MV-4-11 (cell line): Measurements from ENCODE around the gene BGN.
A peak's percentile ranks its signal among the peaks of the same experiment; 100 is the strongest.

Source experiments
- DNase-seq: peaks from one replicate; lab custom pipeline; 2025; lab: John Stamatoyannopoulos, UW

Gene BGN

DNA sequence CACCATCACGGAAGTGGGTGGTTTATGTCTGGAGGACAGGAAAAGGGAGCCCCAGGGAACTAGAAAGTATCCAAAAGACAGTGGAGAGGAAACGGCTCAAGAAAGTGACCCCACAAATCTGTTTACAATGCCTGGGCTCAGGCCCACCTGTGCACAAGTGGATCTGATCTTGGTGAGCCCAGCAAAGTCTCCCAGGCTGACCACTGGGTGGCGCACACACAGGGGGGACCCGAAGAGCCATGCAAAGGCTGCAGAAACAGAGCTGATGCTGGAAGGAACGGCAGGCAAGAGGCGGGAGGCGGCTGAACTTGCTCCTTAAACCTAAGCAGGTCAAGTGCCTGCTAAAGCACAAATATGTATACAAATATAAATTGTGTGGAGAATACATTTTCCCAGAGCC is 34.0 kb upstream of the BGN start:
- DNase-seq, result peak; percentile 25

DNA sequence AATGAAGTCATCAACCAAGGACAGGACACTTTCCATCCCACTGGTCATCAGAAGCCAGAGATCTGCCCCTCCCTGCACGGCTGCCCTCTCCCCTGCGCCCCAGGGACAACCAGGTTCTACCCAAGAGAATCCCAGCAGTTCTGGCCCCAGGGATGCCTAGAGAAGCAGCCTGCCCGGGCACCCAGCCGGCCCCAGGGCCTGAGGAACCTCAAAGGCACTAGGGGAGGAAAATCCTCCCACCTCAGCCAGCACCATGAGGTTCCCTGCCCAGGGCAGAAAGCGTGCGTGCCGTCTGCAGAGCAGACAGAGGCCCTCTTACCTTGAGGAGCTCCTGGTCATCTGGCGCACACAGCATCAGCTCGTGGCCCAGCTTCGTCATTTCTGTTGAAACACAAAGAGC is 32.5 kb upstream of the BGN start:
- no peak for DNase-seq

DNA sequence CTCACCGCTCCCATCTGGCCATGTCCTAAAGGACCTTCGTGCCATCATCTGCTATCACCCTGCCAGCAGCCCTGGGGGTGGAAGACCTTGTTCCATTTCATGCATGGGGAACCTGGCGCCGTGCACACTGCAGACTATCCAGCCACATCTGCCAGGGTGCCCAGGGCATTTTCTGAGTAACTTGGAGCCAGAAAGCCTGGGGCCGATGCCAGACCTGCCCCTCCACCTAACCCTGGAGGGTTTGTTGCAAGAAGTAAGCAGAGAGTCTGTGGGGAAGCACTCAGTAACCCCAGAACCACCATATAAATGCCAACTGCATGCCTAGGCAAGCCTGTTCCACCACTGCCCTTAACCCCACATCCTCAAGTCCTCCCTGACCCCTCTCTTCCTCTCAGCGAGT is 31.7 kb upstream of the BGN start:
- DNase-seq, result no peak

DNA sequence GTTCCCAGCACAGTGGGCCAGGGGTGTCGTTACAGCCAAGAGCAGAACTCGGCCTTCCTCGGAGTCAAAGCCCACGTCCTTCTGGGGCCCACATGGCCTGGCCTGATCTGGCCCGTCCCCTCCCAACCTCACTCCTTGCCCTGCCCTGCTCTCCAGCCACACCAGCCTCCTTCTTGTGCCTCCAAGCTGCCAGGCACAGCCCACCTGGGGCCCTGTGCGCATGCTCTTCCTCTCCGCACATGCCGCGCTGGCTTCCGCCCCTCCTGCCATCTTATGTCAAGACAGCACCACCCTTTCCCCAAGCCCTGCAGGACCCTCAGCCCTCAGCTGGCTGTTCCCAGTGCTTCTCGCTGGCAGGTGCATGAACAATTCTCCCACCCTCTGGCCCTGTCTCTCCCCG is 31.2 kb upstream of the BGN start:
- no peak for DNase-seq

DNA sequence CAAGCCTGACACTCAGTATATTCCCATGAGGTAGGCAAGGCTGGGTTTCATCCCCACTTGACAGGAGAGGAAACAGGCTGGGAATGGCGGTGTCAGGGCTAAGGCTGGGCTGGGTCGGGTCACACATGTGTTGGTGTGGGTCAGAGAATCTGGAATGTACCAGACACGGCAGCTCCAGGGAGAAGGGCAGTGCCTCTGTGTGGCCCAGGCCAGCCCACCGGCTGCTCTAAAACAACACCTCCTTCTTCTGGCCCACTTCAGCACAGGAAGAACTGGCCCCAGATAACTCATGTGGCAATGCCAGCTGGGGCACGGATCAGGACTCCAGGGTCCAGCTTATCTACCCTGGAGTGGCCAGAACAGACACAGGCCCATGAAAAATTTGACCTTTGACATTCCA is 30.7 kb upstream of the BGN start:
- no peak for DNase-seq

DNA sequence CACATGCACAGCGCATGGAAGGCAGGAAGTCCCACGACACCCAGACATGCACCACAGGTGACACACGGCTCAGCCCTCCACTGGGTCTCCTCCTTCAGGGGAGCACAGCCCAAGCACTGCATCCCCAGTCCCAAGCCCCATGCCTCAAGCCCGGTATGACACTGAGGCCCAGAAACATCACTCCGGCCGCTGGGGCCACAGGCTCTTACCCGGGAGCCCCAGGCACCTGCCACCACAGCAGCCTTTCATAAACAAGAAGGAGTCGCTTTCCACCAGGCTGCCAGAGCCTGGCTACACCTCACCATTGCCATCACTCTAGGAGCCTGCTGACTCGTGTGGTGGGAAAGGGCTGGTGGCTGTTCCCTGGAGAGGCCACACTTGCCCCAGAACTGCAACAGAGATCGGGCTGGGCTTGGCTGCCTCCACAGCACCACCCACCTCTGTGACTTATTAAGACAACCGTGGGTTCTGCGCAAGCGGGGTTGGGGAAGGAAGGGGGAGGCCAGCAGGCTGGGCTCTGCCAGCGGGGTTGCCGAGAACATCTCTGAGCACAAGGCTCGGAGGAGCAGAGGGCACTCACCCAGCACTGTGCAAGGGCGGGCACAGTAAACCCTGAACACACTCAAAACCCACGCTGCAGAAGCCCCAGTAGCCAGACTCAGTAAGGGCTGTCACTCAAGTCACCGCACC is 28.9 kb upstream of the BGN start:
- DNase-seq, result peak; percentile 2

DNA sequence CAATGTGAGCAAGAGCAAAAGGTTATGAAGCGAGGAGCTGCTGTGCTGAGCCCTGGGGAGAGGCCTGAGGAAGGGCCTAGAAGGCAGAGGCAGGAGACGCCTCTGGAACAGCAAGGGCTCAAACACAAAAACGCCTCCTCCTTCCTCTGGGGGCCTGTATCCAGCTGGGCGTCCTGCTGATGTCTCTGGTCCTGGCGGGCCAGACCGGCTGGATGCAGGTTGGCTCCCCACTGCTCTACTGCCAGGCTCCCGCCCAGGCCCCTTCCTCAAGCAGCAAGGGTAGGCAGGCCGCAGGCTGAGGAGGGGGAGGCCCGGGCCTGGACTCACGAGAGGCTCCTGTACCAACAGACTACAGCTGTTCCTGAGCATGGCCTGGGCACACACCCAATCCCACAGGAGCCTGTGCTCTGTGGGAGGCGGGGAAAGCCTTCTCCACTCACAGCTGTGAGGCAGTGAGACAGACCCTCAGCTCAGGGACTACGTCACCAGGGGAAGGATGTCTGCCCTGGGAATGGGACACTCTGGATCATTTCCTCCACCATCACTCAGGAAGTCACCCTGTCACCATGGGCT is 26.7 kb upstream of the BGN start:
- DNase-seq, result no peak

DNA sequence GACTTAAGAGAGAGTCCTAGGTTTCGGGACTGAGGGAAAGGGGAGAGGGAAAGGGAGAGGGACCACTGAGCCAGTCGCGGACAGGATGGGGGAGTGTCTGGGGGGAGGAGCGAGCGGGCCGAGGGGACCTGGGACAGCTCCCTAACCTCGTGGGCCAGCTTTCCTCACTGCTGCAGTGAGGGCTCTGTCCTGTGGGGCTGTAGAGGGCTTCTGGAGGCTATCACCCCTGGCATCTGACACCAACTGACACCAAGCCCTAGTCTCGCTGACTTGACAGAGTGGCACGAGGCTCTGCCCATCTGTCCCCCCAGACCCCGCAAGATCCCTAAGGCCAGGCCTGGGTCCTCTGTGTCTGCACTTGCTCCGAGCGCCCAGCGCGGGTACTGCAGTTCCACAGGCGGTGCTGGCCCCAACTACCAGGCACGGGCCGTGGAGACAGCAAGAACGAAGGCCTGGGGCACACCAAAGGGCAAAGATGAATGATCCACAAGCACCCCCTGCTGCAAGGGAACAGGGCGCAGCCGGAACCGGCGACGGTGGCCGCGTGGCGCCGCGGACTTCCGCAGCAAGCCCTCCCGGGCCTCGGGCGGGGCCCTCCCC is 24.9 kb upstream of the BGN start:
- DNase-seq, result no peak

DNA sequence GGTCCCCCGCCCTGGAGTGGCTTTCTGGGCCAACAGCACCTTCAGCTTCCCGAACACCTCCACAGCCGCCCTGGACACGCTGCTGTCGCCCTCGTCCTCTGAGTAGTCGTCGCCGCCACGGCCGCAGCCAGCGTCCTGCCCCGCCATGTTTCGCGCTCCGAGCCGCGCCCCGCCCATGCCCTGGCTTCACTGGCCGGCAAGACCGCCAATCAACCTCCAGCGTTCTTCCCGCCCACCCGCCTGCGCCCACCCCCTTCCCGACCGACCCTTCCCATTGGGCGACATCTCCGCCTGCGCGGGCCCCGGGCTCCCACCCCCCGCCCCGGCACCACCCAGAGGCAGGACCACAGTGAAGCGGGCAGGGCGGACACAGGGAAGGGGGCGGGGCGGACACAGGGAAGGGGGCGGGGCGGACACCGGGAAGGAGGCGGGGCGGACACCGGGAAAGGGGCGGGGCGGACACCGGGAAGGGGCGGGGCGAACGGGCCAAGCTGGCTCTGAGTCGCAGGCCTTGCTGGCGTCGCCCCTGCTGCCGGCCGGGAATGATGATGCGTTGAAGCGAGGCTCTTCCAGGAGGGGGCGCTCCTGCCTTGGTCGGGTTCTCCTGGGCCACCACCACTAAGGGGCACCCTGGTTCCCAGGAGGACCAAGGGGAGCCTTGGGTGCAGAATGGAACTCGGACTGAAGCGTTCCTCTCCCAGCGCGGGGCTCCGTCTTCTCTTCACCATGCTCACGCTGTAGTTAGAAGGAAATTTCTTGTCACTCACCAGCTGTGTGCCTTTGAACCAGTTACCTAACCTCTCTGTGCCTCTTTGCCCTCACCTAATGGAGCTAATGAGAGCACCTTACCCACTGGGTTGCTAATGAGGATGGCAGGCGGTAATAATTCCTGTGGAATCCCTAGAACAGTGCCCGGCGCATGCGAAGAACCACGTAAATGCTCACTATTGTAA is 24.1 kb upstream of the BGN start, which contains the start of gene HAUS7:
TSS of gene HAUS7 (minus strand) at position 166 of the 953 bp plus-strand sequence. CDS start at position 147, 19 bp downstream.
- peak; percentile 82 for DNase-seq

DNA sequence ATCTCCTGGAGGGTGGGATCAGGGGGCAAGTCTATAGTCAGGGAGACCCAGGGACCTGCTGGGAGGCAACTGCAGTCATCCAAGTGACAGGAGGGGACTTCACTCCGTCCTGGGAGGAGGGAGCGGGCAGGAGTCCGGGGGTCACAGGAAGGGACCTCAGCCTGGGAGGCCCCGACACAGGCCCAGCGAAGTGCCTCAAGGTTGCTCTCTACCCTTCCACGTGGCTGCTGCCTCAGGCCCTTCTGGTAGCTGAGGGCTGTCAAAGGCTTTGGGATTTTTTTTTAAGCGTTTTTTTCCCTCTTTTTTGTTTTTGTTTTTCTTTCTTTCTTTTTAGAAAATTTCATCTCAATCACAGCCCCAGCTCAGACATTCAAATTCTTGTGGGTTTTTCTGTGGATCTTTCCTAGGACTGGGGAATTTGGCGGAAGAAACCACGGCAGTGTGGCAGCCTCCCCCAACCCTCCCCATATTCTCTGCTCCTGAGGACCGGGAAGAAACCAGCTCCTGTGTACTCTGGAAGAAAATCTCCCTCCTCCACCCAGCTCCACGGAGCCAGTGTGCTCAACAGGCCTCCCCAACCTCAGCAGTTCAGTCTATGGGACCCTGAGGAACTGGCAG is 23.0 kb upstream of the BGN start:
- DNase-seq, result no peak

DNA sequence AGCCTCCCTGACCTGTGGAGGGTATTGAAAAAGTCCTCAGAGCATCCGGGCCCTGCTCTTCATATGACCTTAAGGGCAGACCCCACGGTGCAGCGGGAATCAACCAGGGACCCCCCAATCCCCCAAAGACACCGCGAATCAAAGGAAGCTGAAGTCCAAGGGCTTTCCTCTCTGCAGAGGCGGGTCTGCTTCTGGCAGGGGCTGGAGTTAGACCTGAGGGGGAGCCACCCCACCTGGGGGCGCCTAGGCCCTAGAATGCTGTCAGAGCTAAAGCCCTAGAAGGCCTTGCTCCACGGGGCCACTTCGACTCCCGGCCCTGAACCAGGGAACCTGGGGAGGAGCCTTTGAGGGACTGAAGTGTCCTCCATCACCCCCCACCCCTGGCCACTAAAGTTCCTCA is 21.7 kb upstream of the BGN start:
- no peak for DNase-seq

DNA sequence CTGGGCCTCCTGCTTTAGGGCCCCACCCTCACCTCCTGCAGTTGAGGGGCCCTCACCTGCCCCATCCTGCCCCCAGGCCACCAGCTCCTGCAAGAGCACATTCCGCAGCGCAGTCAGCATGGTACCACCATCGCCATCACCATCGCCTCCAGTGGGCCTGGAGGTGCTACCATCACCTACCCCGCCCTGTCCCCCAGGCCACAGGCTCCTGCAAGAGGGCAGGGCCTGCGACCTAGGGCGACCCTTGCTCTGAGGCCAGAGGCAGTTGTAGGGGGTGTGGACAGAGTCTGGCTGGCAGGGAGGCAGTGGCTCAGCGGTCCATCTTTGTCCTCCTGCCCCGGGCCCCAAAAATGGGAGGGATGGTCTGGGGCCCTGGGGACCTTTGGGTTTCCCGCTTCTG is 20.5 kb upstream of the BGN start:
- DNase-seq, result no peak

DNA sequence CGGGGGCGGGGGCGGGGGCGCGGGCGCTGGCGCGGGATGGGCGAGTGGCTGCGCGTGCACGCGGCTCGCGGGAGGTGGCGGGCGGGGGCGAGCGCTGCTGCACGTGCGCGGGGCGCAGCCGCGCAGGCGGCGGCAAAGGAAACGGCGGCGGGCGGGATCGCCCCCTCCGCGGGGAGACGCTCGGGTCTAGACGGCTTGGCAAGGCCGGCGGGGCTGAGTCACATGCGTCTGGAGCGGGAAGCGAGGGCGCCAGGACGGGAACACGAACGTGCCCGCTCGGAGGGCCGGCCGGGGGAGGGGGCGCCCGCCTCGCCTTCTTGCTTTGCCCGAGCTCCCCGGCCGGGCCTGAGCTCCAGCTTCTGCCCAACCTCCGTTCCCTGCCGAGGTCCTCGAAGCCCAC is 20.1 kb upstream of the BGN start:
- DNase-seq, result peak; percentile 1

DNA sequence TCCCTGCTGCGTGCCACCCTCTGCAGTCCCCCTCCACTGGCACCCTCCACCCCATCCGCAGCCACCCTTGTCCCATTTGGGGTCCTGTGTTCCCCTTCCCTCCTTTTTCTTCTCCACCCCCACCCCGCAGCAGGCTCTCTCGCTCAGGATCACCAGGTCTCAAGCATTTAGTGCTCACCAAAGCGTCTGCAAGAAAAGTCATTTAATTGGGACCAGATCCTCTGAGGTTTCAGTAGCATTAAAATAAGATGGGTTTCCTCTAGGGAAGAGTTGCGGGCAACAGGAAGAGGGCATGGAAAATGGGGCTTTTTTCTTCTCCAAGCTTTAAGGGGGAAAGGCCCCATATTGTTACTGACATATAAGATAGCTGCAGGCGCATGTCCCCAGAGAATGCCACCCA is 19.5 kb upstream of the BGN start:
- DNase-seq, result no peak

DNA sequence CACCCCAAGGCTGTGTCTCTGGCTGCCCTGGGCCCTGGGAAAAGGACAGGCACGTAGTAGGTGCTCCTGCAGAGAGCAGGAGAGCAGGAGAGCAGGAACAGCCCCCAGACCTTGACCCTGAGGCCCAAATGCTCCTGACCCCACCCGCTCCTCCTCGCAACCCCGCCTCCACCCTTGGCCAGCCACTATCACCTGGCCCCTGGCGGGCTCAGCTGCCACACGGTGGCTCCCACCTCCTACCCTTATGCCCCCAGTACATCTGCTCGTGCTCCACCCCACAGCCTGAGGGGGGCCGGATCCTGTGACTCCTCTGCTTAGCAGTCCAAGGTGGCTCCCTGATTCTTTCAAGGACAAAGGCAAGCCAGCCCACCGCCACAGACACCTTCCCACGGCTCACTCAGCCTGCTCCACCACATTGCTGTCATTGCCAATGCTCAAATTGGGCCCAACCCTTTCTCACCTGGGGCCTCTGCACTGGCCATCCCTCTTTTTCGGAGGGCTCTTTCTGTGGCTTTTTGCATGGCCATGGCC is 19.0 kb upstream of the BGN start:
- DNase-seq, result no peak

DNA sequence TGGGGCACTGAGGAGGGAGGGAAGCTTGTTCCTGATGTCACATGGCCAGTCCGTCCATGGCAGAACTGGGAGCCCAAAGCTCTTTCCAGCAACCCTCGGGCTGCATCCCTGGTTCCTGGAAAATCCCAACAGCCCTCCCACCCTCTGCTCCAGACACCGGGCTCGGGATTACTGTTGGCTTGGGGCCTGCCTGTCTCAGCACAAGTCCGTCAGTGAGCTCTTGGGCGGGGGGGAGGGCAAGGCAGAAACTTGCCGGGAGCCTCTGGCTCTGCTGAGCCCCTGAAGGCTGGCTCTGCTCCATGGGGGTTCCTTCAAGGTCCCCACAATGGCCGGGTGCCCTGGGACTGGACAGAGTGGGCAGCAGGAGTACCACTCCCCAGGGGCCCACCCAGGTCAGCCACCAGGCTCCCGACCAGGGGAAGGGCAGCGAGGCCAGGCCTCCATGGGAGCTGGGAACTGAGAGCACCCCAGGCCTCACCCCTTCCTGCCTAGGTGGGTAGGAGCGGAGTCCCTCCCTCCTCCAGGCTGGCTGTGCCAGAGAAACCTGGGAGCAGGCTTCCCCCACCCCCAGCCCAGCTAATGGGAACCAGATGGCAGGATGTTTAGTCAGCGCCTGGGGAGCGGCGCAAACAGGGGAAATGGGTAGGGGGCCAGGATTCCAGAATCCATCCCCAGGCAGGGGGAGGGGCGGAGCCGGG is 18.0 kb upstream of the BGN start:
- no peak for DNase-seq

DNA sequence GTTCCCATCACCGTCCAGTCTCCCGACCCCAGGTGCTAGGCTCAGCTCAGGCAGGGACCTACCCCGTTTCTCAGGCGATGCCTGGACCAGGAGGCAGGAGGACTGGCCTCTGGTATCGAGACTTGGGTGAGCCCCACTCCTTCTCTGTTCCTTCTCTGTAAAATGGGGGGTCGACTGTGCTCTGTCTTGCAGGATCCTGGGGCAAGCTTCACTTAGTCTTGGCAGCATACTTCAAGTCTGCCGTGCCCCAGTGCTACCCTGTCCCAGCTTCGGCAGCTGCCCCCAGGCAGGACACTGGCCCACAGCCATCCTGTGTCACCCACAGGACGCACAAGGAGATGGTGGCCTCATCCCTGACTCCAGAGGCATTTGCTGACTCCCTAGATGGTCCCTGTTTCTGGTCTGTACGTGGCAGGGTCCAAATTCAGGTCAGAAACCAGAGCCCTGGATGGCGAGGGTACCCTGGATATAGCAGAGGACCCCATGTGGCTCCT is 17.4 kb upstream of the BGN start:
- DNase-seq, result no peak

DNA sequence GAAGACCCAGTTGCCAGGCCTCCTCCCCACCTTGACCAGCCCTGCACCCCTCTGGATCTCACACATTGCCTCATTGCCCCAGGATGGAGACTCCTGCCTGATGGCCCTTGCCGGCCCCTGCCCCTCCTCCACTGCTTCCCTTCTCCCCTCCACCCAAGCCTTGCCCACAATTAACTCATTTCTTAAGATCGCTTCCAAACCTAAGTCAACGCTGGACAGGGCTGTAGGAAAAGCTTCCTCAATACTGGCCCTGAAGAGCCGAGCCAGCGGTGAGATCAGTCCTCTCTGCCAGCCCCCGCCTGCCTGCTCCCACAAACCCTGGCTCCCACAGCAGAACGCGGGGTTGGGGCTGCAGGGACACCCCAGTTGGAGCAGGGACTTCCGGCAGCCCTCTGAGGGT is 16.9 kb upstream of the BGN start:
- DNase-seq, result no peak

DNA sequence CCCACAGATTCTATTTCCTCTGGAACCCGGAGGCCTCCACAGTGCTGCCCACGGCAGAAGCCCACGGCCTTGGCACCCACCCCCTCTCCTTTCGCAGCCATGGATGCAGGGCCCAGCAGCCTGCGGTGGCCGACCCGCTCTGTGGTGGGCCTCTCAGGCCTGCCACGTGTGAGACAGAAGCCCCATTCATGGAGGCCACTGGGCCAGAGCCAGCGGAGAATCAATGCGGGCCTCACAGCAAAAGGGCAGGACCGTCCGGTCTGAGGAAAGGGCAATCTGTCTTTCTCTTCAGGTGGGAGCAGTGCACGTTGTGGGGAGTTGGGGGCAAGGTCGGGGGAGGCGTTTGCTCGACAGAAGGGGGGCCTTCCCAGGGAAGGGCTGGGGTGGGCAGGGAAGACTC is 16.0 kb upstream of the BGN start:
- DNase-seq, result no peak

DNA sequence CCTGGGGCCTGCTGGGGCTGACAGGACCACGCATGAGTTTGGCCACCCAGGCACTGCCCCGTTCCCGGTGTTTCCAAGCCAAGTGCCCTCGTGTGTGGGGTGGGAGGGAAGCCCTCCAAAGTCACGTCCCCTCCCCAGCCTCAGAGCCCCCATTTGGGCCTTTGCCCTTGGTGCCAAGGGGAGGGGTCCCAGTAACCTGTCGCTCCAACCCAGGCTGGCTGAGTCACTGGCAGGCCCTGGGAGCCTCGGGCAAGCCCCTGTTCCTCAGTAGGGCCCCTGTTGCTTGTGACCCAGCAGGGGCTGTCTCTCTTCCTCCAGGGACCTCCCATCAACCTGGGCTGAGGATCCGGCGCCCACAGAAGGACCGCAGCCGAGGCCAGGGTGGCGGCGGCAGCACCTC is 13.7 kb upstream of the BGN start:
- DNase-seq, result no peak

DNA sequence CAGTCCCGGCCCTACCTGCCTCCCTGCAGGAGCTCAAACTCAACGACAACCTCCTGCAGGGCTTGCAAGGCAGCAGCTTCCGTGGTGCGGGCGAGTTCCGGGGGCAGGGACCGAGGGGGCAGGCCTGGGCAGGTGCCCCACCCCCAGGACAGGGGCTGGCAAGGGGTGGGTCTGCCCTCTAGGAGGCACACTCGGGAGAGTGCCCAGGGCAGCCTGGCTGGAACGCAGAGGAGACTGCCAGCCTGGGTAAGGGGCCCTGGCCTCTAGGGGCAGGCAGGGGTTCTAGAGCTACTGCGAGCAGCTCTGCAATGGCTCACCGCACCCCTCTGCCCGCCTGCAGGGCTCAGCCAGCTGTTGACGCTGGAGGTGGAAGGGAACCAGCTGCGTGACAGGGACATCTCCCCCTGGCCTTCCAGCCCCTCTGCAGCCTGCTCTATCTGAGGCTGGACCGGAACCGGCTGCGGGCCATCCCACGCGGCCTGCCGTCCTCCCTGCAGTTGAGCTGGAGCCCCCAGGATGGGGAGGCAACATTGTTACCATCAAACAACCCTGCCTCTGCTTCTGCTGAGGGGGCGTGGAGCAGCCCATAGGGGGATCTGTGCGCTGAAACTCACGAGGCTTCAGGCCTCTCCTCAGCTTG is 12.3 kb upstream of the BGN start:
- DNase-seq, result no peak
